A549 (cell line): ENCODE data around the gene KRTAP10-7. TPM values are rescaled to one million over a fixed set of nuclear protein-coding genes. Genes with fewer than 3 reads are reported as not detected.

Experiments
- ATAC-seq, 2 experiments: fragments of 200-7000 bp in 1 of 2; fragments of >200 bp in 1 of 2; cut with Nextera tagmentation in 1 of 2; cut with Tn5 transposase in 1 of 2; 3 replicates each; pipeline versions ENCODE4 v1.8.0 to v1.9.1; 2018 to 2020; ENCODE audit warnings: mild to moderate bottlenecking in 1 of 2, moderate library complexity in 1 of 2
- CTCF ChIA-PET: fragments of 300-600 bp; sonication (Branson Sonifier 250); formaldehyde crosslinking; extraction: SDS; loops from one replicate; lab custom pipeline; 2021; ENCODE audit warnings: antibody characterized with exemption, inconsistent platforms; lab: Yijun Ruan, JAX
- POLR2A ChIA-PET: fragments of 350-600 bp; formaldehyde crosslinking; extraction: SDS; loops from one replicate; lab custom pipeline; 2021; ENCODE audit warnings: antibody characterized with exemption, inconsistent platforms; lab: Yijun Ruan, JAX
- DNase-seq, 2 experiments: peaks; one replicate each; pipeline versions ENCODE4 v3.0.0 to v3.0.0-alpha.2; 2011 to 2016; ENCODE audit warnings: low read depth in 1 of 2, low spot score in 1 of 2
- FAIRE-seq: peaks from 2 replicates; lab custom pipeline; 2011; peaks lifted over from hg19 to GRCh38; lab: Jason Lieb, UNC
- H3K27ac ChIP-seq, 2 experiments: fragments of >200 bp; sonication (Bioruptor Twin); formaldehyde crosslinking; 3 replicates each; pipeline ENCODE4 v1.5.1; 2016 to 2017
- H3K4me1 ChIP-seq: fragments of >200 bp; sonication (Bioruptor Twin); formaldehyde crosslinking; 3 replicates; pipeline ENCODE4 v1.6.1; 2016
- H3K4me2 ChIP-seq: fragments of >200 bp; sonication (Bioruptor Twin); formaldehyde crosslinking; 3 replicates; pipeline ENCODE4 v1.6.1; 2016
- H3K4me3 ChIP-seq: fragments of >200 bp; sonication (Bioruptor Twin); formaldehyde crosslinking; 3 replicates; pipeline ENCODE4 v1.5.1; 2016
- H3K9me3 ChIP-seq: fragments of >200 bp; sonication (Bioruptor Twin); formaldehyde crosslinking; 3 replicates; pipeline ENCODE4 v1.6.1; 2016
- BCL3 ChIP-seq: fragments of >200 bp; sonication (Bioruptor Twin); formaldehyde crosslinking; IDR thresholded peaks from 3 replicates; pipeline ENCODE4 v1.6.1; 2016
- CBX2 ChIP-seq: fragments of 200-600 bp; sonication (generic); IDR thresholded peaks from 2 replicates; pipeline ENCODE4 v1.6.1; 2016; ENCODE audit warnings: low read depth, mild to moderate bottlenecking, borderline replicate concordance
- CHD2 ChIP-seq: fragments of 150-350 bp; IDR thresholded peaks from 2 replicates; pipeline ENCODE4 v1.6.1; 2014; ENCODE audit warnings: low read length; ENCODE audit not compliant: partially characterized antibody
- CHD4 ChIP-seq: fragments of 200-600 bp; sonication (generic); IDR thresholded peaks from 2 replicates; pipeline ENCODE4 v1.6.1; 2016; ENCODE audit warnings: antibody characterized with exemption, mild to moderate bottlenecking, borderline replicate concordance
- CTCF ChIP-seq: fragments of >200 bp; sonication (Bioruptor Twin); formaldehyde crosslinking; IDR thresholded peaks from 3 replicates; pipeline ENCODE4 v1.5.1; 2016
- EHF ChIP-seq: fragments of 250-450 bp; sonication (Bioruptor Pico); IDR thresholded peaks from 2 replicates; pipeline ENCODE4 v1.5.0; 2020; ENCODE audit warnings: mild to moderate bottlenecking
- FOSL2 ChIP-seq, 2 experiments: fragments of 450-650 bp in 1 of 2; fragments of >200 bp in 1 of 2; sonication (Bioruptor Twin) in 1 of 2; formaldehyde crosslinking; IDR thresholded peaks; 2 replicates each; pipeline versions ENCODE4 v1.5.0 to v1.6.1; 2016 to 2020; ENCODE audit warnings: mild to moderate bottlenecking in 1 of 2, moderate library complexity in 1 of 2
- GATA3 ChIP-seq: IDR thresholded peaks from 2 replicates; pipeline ENCODE4 v1.6.1; 2012; ENCODE audit warnings: borderline replicate concordance
- HEYL ChIP-seq: fragments of 250-450 bp; sonication (Bioruptor Pico); IDR thresholded peaks from 2 replicates; pipeline ENCODE4 v1.8.0; 2021; ENCODE audit warnings: mild to moderate bottlenecking, moderate library complexity
- HOXA7 ChIP-seq: fragments of 250-450 bp; sonication (Bioruptor Pico); IDR thresholded peaks from 2 replicates; pipeline ENCODE4 v1.5.0; 2020; ENCODE audit warnings: mild to moderate bottlenecking, moderate library complexity
- JUNB ChIP-seq: fragments of >200 bp; sonication (Bioruptor Twin); formaldehyde crosslinking; IDR thresholded peaks from 2 replicates; pipeline ENCODE4 v1.6.1; 2016
- NFE2L2 ChIP-seq: fragments of 150-350 bp; conservative IDR thresholded peaks from 2 replicates; pipeline ENCODE4 v1.6.1; 2014; ENCODE audit warnings: low read length
- NR3C1 ChIP-seq: fragments of >200 bp; sonication (Bioruptor Twin); formaldehyde crosslinking; IDR thresholded peaks from 3 replicates; pipeline ENCODE4 v1.6.1; 2017
- POLR2A ChIP-seq: IDR thresholded peaks from 2 replicates; pipeline ENCODE4 v1.6.1; 2012; ENCODE audit warnings: mild to moderate bottlenecking, low read length
- POLR2AphosphoS2 ChIP-seq: conservative IDR thresholded peaks from 2 replicates; pipeline ENCODE4 v1.6.1; 2012; ENCODE audit warnings: low read length, improper control_type of control experiment, inconsistent platforms
- SMC3 ChIP-seq: fragments of >200 bp; sonication (Bioruptor Twin); formaldehyde crosslinking; IDR thresholded peaks from 3 replicates; pipeline ENCODE4 v1.6.1; 2018; ENCODE audit warnings: inconsistent platforms
- TP53 ChIP-seq: fragments of 250-450 bp; sonication (Bioruptor Pico); IDR thresholded peaks from 2 replicates; pipeline ENCODE4 v1.5.0; 2021; ENCODE audit warnings: mild to moderate bottlenecking, moderate library complexity
- ZC3H11A ChIP-seq: fragments of 450-650 bp; IDR thresholded peaks from 2 replicates; pipeline ENCODE4 v1.6.1; 2014; ENCODE audit warnings: antibody characterized with exemption, mild to moderate bottlenecking
- ZNF302 ChIP-seq: fragments of 250-450 bp; sonication (Bioruptor Pico); IDR thresholded peaks from 2 replicates; pipeline ENCODE4 v1.9.0; 2021; ENCODE audit warnings: inconsistent platforms, mild to moderate bottlenecking, moderate library complexity
- WGBS: methylation state at CpG from one replicate; pipeline ENCODE4 v1.1.6; 2017; ENCODE audit errors: missing lambda C conversion rate; 5-methylcytosine and 5-hydroxymethylcytosine counted together
- polyA plus RNA-seq, 4 experiments: library from polyadenylated mRNA; depleted of rRNA in 3 of 4; stranded (reverse); fragments of >200 nt; fragmentation: RNase III in 1 of 4; extraction: RNeasy Plus Mini Kit Qiagen cat#74134 plus additional on column Dnase treatment in 1 of 4; gene quantifications; 2 replicates in 3 of 4; 3 replicates in 1 of 4; pipeline ENCODE4 v1.2.3, GENCODE V29; 2011 to 2017
- TF ChIP-seq, protein P1 (sequence below): fragments of 200-600 bp; sonication (generic); IDR thresholded peaks from 2 replicates; pipeline ENCODE4 v1.6.1; 2016; ENCODE audit warnings: antibody characterized with exemption, mild to moderate bottlenecking, moderate library complexity
- TF ChIP-seq, protein P2 (sequence below): IDR thresholded peaks from 2 replicates; pipeline ENCODE4 v1.6.1; 2012; ENCODE audit warnings: low read depth, borderline replicate concordance
- TF ChIP-seq, protein P3 (sequence below): fragments of 150-350 bp; IDR thresholded peaks from 2 replicates; pipeline ENCODE4 v1.6.1; 2014; ENCODE audit warnings: low read depth, mild to moderate bottlenecking, low read length

The KRTAP10-7 gene
- polyA plus RNA-seq, 2 of the 4 experiments (the other 2 are of a cell fraction): not detected

DNA sequence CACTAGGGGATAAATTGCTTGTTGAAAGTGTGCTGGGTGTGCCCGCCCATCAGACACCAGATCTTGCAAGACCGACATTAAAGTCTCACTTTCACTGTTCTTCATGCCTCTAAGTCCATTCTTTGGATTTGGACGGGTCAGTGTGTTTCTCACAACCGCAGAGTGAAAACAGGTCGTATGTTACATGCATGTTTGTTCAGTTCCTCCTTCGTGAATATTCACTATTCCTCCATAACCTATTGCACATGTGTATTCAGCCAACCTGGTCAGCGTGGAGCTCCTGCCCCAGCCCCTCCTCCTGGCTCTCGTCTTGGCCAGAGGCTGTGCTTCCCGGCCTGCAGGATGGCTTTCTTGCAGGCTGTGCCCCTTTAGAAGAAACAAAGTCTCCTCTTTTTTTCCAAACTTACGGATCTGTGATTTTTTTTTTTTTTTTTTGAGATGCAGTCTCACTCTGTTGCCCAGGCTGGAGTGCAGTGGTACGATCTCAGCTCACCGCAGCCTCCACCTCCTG is 5.9 kb upstream of the KRTAP10-7 start:
- H3K27ac ChIP-seq: no peak overlapping the region
- no peak overlapping the region for H3K4me3 ChIP-seq
- FAIRE-seq (no peak), DNase-seq (no peak), ATAC-seq (no peak)
- no peaks in the 10 kb centered on the region for H3K4me1 ChIP-seq
- no peaks in the 10 kb centered on the region for H3K9me3 ChIP-seq
- POLR2A ChIA-PET: no interaction called here
- CTCF ChIA-PET: interaction anchor here (0.8 kb wide), 1 partner anchor 10 kb away, joined by 3 read pairs; no protein-coding TSS in a partner anchor
- TF ChIP-seq FOSL2 (IDR thresholded peaks at IDR 0.05) (no peak), FOSL2 (CRISPR knock-in tag; IDR thresholded peaks at IDR 0.05) (no peak), ZC3H11A (no peak), SMC3 (no peak), BCL3 (no peak), EHF (CRISPR knock-in tag) (no peak), CHD2 (no peak), NR3C1 (no peak), POLR2A (no peak), CHD4 (no peak)
- TF ChIP-seq, protein P1, sequence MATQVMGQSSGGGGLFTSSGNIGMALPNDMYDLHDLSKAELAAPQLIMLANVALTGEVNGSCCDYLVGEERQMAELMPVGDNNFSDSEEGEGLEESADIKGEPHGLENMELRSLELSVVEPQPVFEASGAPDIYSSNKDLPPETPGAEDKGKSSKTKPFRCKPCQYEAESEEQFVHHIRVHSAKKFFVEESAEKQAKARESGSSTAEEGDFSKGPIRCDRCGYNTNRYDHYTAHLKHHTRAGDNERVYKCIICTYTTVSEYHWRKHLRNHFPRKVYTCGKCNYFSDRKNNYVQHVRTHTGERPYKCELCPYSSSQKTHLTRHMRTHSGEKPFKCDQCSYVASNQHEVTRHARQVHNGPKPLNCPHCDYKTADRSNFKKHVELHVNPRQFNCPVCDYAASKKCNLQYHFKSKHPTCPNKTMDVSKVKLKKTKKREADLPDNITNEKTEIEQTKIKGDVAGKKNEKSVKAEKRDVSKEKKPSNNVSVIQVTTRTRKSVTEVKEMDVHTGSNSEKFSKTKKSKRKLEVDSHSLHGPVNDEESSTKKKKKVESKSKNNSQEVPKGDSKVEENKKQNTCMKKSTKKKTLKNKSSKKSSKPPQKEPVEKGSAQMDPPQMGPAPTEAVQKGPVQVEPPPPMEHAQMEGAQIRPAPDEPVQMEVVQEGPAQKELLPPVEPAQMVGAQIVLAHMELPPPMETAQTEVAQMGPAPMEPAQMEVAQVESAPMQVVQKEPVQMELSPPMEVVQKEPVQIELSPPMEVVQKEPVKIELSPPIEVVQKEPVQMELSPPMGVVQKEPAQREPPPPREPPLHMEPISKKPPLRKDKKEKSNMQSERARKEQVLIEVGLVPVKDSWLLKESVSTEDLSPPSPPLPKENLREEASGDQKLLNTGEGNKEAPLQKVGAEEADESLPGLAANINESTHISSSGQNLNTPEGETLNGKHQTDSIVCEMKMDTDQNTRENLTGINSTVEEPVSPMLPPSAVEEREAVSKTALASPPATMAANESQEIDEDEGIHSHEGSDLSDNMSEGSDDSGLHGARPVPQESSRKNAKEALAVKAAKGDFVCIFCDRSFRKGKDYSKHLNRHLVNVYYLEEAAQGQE: no peak
- H3K4me2 ChIP-seq: no peak overlapping the region
- WGBS: 57% methylated on average over 12 of the region's 12 CpGs

GRCh38 chr21:44595524-44595923 is 4.9 kb upstream of the KRTAP10-7 start:
- CTCF ChIA-PET: no interaction called here
- WGBS: 77% methylated on average over 4 of the region's 6 CpGs

More at GRCh38 chr21:44595524-44595923, 4.9 kb upstream of the KRTAP10-7 start:
- Histone ChIP-seq H3K4me3 (no peak overlapping the region), H3K9me3 (no peaks in the 10 kb centered on the region)
- no peak for TF ChIP-seq CBX2
- TF ChIP-seq ZC3H11A: no peak
- no peak for TF ChIP-seq HEYL (CRISPR knock-in tag)
- TF ChIP-seq ZNF302 (CRISPR knock-in tag): no peak
- no peak for TF ChIP-seq HOXA7
- no peak for TF ChIP-seq GATA3
- TF ChIP-seq, protein P2, sequence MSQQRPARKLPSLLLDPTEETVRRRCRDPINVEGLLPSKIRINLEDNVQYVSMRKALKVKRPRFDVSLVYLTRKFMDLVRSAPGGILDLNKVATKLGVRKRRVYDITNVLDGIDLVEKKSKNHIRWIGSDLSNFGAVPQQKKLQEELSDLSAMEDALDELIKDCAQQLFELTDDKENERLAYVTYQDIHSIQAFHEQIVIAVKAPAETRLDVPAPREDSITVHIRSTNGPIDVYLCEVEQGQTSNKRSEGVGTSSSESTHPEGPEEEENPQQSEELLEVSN: no peak
- no peak for TF ChIP-seq JUNB
- no peak for TF ChIP-seq CHD2
- TF ChIP-seq CTCF: no peak
- TF ChIP-seq TP53 (CRISPR knock-in tag): no peak
- no peak for TF ChIP-seq POLR2AphosphoS2
- TF ChIP-seq BCL3: no peak
- no peak for TF ChIP-seq NFE2L2
- TF ChIP-seq, protein P3, sequence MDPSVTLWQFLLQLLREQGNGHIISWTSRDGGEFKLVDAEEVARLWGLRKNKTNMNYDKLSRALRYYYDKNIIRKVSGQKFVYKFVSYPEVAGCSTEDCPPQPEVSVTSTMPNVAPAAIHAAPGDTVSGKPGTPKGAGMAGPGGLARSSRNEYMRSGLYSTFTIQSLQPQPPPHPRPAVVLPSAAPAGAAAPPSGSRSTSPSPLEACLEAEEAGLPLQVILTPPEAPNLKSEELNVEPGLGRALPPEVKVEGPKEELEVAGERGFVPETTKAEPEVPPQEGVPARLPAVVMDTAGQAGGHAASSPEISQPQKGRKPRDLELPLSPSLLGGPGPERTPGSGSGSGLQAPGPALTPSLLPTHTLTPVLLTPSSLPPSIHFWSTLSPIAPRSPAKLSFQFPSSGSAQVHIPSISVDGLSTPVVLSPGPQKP: no peak
- TF ChIP-seq, all 56 proteins: peak for 0
- no peak overlapping the region for H3K4me2 ChIP-seq
- POLR2A ChIA-PET: no interaction called here
- ATAC-seq: no peak
- H3K27ac ChIP-seq: no peak overlapping the region
- no peak for FAIRE-seq
- no peak for DNase-seq
- H3K4me1 ChIP-seq: no peaks in the 10 kb centered on the region
